ENCODE results near the gene EIF1AX. TPM values are rescaled to one million over a fixed set of nuclear protein-coding genes. Genes with fewer than 3 reads are reported as not detected.

EIF1AX gene
- total RNA-seq, 1 donor from 2014 or later, result 56.3 TPM

GRCh38 chrX:20143111-20143510 is 1.5 kb upstream of the EIF1AX start:
- Mint-ChIP-seq H3K9me3 (ENCODE audit: unreplicated experiment) (no peaks in the 10 kb centered on the region), H3K4me1 (ENCODE audit: unreplicated experiment) (peaks cover 4% of the 10 kb centered on the region), H3K27ac (ENCODE audit: unreplicated experiment) (no peak overlapping the region), H3K4me3 (ENCODE audit: unreplicated experiment) (no peak overlapping the region), H3K27me3 (ENCODE audit: unreplicated experiment) (peaks cover 3% of the 10 kb centered on the region), H3K36me3 (ENCODE audit: low read depth, unreplicated experiment) (no peaks in the 10 kb centered on the region)
- DNase-seq (ENCODE audit: low spot score), result no peak
- no peak for TF ChIP-seq CTCF (IDR thresholded peaks at IDR 0.05; ENCODE audit: unreplicated experiment)

GRCh38 chrX:20140420-20140819 is 1.2 kb downstream of the EIF1AX start:
- peaks cover 3% of the 10 kb centered on the region for H3K27me3 Mint-ChIP-seq (ENCODE audit: unreplicated experiment)
- peaks cover 4% of the 10 kb centered on the region for H3K4me1 Mint-ChIP-seq (ENCODE audit: unreplicated experiment)
- H3K36me3 Mint-ChIP-seq (ENCODE audit: low read depth, unreplicated experiment), result no peaks in the 10 kb centered on the region
- H3K9me3 Mint-ChIP-seq (ENCODE audit: unreplicated experiment), result no peaks in the 10 kb centered on the region
- no peak for TF ChIP-seq CTCF (IDR thresholded peaks at IDR 0.05; ENCODE audit: unreplicated experiment)
- H3K27ac Mint-ChIP-seq (ENCODE audit: unreplicated experiment), result peak overlapping the region; percentile 75
- peak overlapping the region; percentile 90 for H3K4me3 Mint-ChIP-seq (ENCODE audit: unreplicated experiment)
- DNase-seq (ENCODE audit: low spot score), result no peak

GRCh38 chrX:20139966-20140365 is 1.7 kb downstream of the EIF1AX start:
- Mint-ChIP-seq H3K27ac (ENCODE audit: unreplicated experiment) (no peak overlapping the region), H3K36me3 (ENCODE audit: low read depth, unreplicated experiment) (no peaks in the 10 kb centered on the region), H3K27me3 (ENCODE audit: unreplicated experiment) (peaks cover 3% of the 10 kb centered on the region), H3K4me1 (ENCODE audit: unreplicated experiment) (peaks cover 4% of the 10 kb centered on the region), H3K9me3 (ENCODE audit: unreplicated experiment) (no peaks in the 10 kb centered on the region), H3K4me3 (ENCODE audit: unreplicated experiment) (peak overlapping the region; percentile 90)
- no peak for TF ChIP-seq CTCF (IDR thresholded peaks at IDR 0.05; ENCODE audit: unreplicated experiment)
- DNase-seq (ENCODE audit: low spot score), result no peak

- no peaks in the 10 kb centered on the region for H3K27me3 Mint-ChIP-seq (ENCODE audit: unreplicated experiment)
- no peaks in the 10 kb centered on the region for H3K36me3 Mint-ChIP-seq (ENCODE audit: low read depth, unreplicated experiment)
- peaks cover 4% of the 10 kb centered on the region for H3K4me1 Mint-ChIP-seq (ENCODE audit: unreplicated experiment)
- no peak overlapping the region for H3K27ac Mint-ChIP-seq (ENCODE audit: unreplicated experiment)
- TF ChIP-seq CTCF (IDR thresholded peaks at IDR 0.05; ENCODE audit: unreplicated experiment), result no peak
- no peak for DNase-seq (ENCODE audit: low spot score)
- H3K4me3 Mint-ChIP-seq (ENCODE audit: unreplicated experiment), result no peak overlapping the region
- H3K9me3 Mint-ChIP-seq (ENCODE audit: unreplicated experiment), result no peaks in the 10 kb centered on the region
These were observed 5.7 kb downstream of the EIF1AX start for GRCh38 chrX:20135944-20136343.

- no peaks in the 10 kb centered on the region for H3K9me3 Mint-ChIP-seq (ENCODE audit: unreplicated experiment)
- no peak overlapping the region for H3K4me3 Mint-ChIP-seq (ENCODE audit: unreplicated experiment)
- no peak for DNase-seq (ENCODE audit: low spot score)
- no peak overlapping the region for H3K27ac Mint-ChIP-seq (ENCODE audit: unreplicated experiment)
- H3K27me3 Mint-ChIP-seq (ENCODE audit: unreplicated experiment), result no peaks in the 10 kb centered on the region
- H3K4me1 Mint-ChIP-seq (ENCODE audit: unreplicated experiment), result no peaks in the 10 kb centered on the region
- H3K36me3 Mint-ChIP-seq (ENCODE audit: low read depth, unreplicated experiment), result no peaks in the 10 kb centered on the region
- TF ChIP-seq CTCF (IDR thresholded peaks at IDR 0.05; ENCODE audit: unreplicated experiment), result no peak
These were observed 9.0 kb downstream of the EIF1AX start for GRCh38 chrX:20132666-20133065.
